ENCODE data around the gene UTS2R. TPM values are rescaled to one million over a fixed set of nuclear protein-coding genes. Genes with fewer than 3 reads are reported as not detected.
"Not testable (repeated sequence)": the region's sequence is repeated elsewhere in the genome, so short reads cannot be mapped to it uniquely, and the experiment has no call there.

Gene UTS2R
- total RNA-seq, 1 experiment from 2014 or later, result not detected

DNA sequence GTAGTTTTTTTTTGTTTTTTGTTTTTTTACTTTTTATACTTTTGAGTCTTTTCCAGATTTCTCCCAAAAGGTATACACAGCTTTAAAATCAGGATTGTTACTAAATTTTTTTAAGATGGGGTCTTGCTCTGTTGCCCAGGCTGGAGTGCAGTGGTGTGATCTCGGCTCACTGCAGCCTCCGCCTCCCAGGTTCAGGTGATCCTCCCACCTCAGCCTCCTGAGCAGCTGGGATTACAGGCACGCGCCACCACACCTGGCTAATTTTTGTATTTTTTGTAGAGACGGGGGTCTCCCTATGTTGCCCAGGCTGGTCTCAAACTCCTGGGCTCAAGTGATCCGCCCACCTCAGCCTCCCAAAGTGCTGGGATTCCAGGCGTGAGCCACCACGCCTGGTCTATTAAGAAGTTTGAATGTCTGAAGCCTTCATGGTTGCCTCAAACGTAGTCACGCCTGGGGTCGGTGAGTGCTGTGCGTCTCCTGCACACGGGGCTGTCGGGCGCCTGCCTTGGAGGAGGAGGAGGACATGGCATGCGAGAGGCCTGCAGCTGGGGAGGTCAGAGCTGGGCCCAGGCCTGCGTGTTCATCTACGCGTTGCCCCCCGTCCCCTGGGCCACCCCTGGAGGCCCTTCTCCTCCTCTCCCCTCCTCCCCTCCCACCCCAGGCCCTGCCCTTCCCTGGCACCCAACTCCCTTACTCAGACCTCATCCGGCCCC is 10.8 kb downstream of the UTS2R start:
- in situ Hi-C loops (cut with HindIII; ENCODE audit: low pct_unique_long_range_greater_than_20kb, low sequenced_read_pairs); DNase-seq (ENCODE audit: low read depth, low spot score): not testable (repeated sequence)

DNA sequence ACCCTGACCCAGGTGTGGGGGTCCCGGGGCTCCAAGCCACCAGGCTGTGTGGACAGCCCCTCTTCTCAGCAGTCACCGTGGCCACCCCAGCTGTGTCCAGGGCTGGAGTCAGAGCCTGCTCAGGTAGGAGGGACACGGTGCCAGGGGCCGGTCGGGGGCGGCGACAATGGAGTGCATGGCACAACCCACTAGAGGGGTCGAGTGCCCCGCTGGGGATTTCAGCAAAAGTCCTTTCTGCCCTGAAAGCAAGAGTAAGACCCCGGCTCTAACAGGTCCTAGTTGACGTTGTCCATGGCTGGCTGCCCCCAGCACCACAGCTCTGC is 11.3 kb downstream of the UTS2R start:
- in situ Hi-C loops (cut with HindIII; ENCODE audit: low pct_unique_long_range_greater_than_20kb, low sequenced_read_pairs), result no loop called here
- DNase-seq (ENCODE audit: low read depth, low spot score), result no peak

DNA sequence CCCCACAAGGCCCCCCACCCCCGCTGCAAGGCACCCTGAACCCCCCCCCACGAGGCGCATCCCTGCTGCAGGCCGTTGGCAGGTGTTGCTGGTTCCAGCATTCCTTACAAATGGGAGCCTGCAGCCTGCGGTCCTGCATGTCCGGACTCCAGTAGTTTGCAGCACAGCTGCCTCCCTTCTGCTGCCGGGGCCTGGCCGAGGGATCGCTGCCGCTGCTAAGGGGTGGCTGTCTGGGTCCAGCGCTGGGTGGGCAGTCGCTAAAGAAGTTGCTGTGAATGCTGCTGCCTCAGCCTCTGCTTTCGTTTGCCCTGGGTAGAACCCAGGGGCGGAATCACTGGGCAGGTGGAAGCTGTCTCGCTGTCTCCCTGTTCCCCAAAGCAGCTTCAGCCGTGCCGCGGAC is 11.8 kb downstream of the UTS2R start:
- in situ Hi-C loops (cut with HindIII; ENCODE audit: low pct_unique_long_range_greater_than_20kb, low sequenced_read_pairs), result no loop called here
- DNase-seq (ENCODE audit: low read depth, low spot score), result no peak

DNA sequence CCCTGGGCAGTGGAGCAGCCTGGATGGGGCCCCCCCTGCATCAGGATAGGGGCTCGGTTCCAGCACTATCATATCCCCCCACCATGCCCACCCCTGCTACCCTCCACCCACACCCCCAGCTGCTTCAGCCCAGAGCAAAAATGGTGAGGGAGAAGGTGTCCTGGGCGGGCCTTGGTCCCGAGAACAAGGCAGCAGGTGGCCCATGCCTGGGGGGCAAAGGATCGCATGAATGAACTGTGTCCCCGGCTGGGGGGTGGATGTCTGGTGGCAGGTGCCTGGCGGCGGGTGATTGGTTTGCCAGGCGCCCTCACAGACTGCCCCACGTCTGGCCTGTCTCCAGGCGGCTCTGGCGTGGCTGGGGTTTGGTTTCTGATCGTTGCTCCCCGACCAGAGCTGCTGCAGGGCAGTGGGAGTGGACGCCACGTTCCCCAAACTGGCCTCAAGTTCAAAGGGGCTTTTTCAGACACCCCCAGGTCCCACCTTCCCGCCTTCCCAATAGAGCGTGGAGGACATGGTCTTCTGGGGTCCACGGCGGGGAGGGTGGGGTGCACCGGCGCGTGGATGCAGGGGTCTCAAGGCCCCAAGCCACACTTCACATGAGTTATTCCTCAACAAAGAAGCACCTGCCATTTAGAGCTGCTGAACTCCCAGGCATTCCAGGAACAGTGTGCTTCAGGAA is 12.6 kb downstream of the UTS2R start:
- in situ Hi-C loops (cut with HindIII; ENCODE audit: low pct_unique_long_range_greater_than_20kb, low sequenced_read_pairs), result no loop called here
- no peak for DNase-seq (ENCODE audit: low read depth, low spot score)

DNA sequence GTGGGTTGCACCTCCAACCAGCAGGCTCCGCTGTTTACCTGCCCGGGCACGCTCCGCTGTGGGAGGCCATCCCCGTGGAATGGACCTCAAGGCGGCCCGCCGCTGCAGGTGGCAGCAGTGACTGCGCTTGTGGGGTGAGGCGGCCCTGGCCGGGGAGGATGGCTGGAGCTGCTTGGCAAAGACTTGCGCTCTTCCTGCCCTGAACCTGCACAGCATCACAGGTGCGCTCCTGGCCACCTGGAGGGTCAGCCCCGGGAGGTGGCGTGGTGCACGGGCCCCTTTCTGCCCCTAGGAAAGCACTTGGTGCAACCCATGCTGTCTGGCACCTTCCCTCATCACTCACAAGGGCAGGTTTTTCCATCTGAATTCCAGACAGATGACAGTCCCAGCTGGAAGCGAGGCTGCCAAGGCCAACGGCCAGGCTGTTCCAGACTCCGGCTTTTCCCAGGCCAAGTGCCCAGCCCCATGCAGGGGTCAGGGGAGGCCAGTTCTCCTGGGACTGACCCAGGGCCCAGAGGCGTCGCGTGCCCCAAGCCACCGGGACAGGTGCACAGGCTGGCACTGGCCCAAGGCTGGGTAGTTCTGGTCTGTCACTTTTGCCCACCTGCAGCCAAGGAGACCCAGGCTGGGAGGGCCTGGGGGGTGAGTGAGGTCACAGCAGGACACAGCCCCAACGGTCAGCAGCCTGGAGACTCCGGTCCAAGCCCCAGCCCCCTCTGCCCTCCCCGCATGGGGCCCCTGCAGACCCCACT is 13.3 kb downstream of the UTS2R start:
- DNase-seq (ENCODE audit: low read depth, low spot score), result no peak
- in situ Hi-C loops (cut with HindIII; ENCODE audit: low pct_unique_long_range_greater_than_20kb, low sequenced_read_pairs), result no loop called here

DNA sequence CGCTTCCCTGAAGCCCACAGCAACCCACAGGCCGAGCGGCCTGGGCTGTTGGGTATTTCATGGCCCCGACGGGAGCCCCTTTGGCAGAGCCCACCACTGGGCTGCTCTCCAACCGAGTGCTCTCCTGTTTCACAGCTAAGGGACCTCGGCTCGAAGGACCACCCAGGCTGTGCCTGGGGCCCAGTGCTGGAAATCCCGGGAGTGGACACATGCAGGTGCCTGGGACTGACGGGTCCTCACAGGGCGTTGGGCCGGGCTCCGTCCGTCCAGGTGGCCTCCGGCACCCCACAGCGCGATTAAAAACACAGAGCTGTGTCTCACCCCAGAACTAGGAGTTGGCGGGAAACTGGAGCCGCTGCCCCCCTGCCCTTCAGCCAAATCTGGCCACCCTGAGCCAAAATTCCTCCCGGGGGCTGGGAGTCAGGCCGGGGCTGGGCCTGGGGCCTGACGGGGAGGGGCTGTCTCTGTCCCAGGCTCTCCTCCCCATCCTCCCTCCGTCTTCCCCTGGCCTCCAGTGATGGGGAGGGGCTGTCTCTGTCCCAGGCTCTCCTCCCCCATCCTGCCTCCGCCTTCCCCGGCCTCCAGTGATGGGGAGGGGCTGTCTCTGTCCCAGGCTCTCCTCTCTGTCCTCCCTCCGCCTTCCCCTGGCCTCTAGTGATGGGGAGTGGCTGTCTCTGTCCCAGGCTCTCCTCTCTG is 14.1 kb downstream of the UTS2R start:
- in situ Hi-C loops (cut with HindIII; ENCODE audit: low pct_unique_long_range_greater_than_20kb, low sequenced_read_pairs), result no loop called here
- no peak for DNase-seq (ENCODE audit: low read depth, low spot score)

DNA sequence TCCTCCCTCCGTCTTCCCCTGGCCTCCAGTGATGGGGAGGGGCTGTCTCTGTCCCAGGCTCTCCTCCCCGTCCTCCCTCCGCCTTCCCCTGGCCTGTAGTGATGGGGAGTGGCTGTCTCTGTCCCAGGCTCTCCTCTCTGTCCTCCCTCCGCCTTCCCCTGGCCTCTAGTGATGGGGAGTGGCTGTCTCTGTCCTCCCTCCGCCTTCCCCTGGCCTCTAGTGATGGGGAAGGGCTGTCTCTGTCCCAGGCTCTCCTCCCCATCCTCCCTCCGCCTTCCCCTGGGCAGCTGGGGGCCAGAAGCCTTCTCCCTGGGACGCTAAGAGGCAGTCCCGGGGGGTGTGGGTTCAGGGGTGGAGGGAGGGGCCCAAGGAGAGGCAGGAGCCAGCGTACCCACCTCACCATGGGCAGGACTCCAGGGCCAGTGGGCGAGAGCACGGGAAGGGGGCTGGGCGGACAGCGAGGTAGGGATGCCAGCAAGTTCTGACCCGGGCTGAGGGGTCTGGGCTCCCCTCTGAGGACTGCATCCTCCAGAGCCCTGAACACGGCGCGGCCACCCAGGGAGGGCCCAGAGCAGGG is 14.8 kb downstream of the UTS2R start:
- DNase-seq (ENCODE audit: low read depth, low spot score), result no peak
- in situ Hi-C loops (cut with HindIII; ENCODE audit: low pct_unique_long_range_greater_than_20kb, low sequenced_read_pairs), result no loop called here

DNA sequence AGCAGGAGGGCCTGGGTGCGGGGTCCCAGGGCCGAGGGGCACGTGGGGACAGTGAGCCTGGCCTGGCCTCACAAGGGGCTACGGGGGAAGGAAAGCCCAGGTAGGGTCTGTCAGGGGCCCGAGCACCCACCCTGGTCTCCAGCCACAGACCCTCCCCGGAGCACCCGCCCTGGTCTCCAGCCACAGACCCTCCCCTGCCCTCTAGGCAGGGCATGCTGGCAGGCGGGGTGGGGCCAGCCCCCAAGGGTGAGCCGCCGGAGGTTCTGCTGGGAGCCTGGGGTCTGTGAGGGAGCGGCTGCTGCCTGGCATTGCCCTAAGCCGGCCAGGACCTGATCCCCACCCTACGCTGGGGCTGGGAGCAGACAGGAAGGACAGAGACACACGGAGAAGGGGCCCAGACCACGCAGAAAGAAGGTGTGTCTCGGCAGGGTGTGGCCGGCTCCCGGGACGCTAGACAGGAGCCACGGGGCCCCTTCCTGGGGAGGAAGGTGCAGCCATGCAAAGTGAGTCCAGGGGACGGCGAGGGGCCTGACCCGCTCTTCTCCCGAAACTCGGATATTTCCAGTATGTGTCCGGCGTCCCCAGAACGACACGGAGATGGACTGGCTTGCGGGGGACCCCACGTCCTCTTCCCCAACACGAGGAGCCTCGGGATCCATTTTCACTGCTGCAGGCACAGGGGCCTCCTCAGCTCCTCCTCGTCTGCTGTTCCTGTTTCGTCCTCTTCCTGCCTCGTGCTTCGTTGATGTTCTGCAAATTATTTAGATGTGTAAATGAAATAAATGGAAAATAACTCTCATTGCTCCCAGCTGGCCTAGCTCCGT is 15.5 kb downstream of the UTS2R start:
- DNase-seq (ENCODE audit: low read depth, low spot score), result no peak
- in situ Hi-C loops (cut with HindIII; ENCODE audit: low pct_unique_long_range_greater_than_20kb, low sequenced_read_pairs), result no loop called here

DNA sequence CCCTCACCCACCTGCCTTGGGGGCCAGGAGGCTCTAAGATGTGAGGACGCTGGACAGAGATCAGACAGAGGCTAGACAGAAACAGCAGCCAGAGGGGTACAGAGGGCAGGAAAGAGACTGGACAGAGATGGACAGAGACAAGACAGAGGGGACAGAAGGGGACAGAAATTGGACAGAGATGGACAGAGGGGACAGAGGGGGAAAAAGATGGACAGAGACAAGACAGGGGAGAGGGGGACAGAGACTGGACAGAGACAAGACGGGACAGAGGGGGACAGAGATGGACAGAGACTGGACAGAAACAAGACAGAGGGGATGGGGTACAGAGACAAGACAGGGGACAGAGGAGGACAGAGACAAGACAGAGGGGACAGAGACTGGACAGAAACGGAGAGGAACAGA is 16.1 kb downstream of the UTS2R start:
- in situ Hi-C loops (cut with HindIII; ENCODE audit: low pct_unique_long_range_greater_than_20kb, low sequenced_read_pairs), result no loop called here

DNA sequence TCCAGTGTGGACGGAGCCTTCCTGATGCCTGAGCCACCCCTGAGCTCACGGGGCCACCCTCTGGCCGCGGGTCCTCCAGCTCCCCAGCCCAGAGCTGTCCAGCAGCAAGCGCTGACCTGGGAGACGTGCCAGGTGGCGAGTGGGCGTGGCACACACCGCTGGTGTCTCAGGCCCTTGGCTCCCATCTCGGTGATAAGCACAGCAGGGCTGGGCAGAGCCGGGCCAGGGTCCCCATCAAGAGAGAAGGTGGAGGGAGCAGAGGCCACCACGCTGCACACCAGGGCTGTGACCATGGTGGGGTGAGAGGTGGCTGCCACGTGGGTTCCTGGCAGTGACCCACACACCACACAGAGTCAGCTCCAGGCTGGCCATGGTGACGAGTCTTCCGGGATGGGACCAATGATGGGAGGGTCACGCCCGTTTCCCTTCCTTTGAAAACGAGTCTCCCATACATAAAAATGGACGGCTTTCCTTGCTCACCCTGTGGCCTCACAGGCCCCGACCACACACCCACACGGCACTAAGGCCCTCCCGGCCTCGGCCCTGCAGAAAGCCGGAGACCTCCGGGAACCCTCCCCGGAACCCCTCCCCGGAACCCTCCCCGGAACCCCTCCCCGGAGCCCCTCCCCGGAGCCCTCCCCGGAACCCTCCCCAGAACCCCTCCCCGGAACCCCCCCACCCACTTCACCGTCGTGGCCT is 16.8 kb downstream of the UTS2R start:
- in situ Hi-C loops (cut with HindIII; ENCODE audit: low pct_unique_long_range_greater_than_20kb, low sequenced_read_pairs), result no loop called here
- no peak for DNase-seq (ENCODE audit: low read depth, low spot score)

More for the DNA sequence above, 16.1 kb downstream of the UTS2R start:
- DNase-seq (ENCODE audit: low read depth, low spot score), result no peak

DNA sequence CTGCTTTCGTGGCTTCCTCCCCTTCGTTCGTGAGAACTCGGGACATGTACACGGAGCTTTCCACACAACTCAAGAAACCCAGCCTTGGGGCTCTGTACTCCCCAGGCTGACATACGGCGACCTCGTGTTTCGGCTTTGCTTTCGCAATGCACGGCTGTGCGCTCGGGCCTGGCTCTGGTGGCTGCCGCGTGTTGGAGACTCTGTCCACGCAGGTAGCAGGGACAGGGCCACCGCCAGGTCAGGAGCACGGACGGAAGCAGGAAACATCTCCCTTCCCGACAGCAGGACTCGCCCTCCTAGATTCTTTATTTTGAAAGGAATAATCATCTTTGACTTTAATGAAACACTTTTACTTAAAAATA is 17.3 kb downstream of the UTS2R start:
- no peak for DNase-seq (ENCODE audit: low read depth, low spot score)
- in situ Hi-C loops (cut with HindIII; ENCODE audit: low pct_unique_long_range_greater_than_20kb, low sequenced_read_pairs), result no loop called here

DNA sequence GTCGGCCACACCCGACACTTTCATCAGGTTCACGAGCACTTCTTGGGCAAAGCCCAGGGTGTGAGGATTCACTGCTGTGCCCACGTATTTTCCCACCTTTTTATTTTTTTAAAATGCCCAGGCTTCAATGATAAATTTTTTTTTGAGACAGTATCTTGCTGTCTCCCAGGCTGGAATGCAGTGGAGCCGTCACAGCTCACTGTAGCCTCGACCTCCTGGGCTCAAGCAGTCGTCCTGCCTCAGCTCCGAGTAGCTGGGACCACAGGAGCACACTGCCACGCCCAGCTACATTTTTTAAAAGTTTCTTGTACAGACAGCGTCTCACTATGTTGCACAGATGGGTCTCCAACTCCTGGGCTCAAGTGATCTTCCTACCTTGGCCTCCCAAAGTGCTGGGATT is 17.8 kb downstream of the UTS2R start:
- in situ Hi-C loops (cut with HindIII; ENCODE audit: low pct_unique_long_range_greater_than_20kb, low sequenced_read_pairs), result no loop called here
- no peak for DNase-seq (ENCODE audit: low read depth, low spot score)

DNA sequence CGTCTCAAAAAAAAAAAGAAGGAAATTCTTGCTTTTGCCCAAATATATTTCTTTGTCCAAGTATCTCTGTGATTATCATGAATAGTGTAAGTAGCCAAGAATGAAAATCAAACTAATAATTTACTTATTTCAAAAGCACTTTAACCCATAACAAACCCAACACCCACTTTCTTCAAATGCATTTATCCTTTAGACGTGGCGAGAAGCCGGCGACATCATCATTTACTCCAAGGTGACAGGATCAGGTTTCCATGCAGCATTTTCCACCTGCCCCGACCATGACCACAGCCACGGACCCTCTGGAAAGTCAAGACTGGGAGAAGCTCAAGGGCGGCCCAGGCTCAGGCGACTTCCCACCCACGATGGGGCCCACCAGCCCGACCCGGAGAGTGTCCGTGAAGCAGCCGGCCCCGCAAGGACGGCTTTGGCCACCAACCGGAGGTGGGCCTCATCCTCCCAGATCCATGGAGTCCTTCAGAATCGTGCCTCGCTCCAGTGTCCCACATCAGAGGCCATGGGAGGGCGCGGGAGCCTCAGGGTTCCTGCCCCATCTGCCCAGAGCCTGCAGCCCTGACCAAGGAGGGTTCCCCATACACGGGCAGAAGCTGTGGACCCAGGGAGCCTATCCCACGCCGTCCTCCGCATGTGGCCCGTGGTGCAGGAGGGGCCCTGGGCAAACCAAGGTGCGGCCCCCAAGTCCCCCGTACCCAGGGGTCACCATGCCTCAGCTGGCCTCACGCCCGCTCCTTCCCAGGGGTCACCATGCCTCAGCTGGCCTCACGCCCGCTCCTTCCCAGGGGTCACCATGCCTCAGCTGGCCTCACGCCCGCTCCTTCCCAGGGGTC is 18.7 kb downstream of the UTS2R start:
- no peak for DNase-seq (ENCODE audit: low read depth, low spot score)
- in situ Hi-C loops (cut with HindIII; ENCODE audit: low pct_unique_long_range_greater_than_20kb, low sequenced_read_pairs), result no loop called here

DNA sequence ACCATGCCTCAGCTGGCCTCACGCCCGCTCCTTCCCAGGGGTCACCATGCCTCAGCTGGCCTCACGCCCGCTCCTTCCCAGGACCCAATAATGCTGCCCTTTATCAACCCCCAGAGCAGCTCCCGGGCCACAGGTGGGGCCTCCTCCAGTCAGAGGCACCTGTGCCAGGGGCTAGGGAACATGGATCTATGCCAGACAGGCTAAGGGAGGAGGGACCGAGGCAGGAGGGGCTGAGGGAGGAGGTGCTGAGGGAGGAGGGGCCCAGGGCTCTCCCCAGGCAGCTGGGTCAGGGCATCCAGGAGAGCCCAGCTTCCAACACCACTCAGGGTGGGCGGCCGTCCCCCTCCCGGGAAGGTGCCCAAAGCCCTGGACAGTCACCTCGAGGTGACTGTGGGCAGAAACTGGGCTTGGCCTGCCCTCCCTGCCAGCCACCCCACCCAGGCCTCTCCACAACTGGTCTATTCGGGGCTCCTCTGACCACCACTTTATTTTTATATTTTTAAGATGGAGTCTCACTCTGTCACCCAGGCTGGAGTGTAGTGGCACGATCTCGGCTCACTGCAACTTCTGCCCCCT is 19.4 kb downstream of the UTS2R start:
- in situ Hi-C loops (cut with HindIII; ENCODE audit: low pct_unique_long_range_greater_than_20kb, low sequenced_read_pairs), result no loop called here
- DNase-seq (ENCODE audit: low read depth, low spot score), result no peak

DNA sequence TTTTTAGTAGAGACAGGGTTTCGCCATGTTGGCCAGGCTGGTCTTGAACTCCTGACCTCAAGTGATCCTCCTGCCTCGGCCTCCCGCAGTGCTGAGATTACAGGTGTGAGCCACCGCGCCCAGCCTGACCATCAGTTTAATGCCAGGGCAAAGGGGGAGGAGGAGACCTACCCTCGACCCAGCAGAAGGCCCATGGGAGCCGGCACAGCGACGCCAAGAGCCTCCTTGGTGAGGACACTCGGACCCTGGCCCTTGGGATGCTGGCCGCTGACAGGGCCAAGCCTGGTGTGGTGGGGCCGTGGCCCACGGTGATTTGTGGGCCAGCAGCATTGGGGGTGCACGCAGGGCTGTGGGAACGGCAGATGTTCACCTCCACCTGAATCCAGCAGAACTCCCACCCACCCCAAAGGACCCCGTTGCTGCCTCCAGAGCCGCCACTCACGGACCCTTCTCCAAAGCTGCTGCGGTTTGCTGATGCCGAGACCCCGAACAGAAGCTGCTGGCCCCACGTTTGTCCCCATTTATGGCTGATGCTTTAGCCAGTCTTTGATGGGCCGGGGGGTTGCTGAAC is 20.0 kb downstream of the UTS2R start:
- in situ Hi-C loops (cut with HindIII; ENCODE audit: low pct_unique_long_range_greater_than_20kb, low sequenced_read_pairs), result no loop called here
- DNase-seq (ENCODE audit: low read depth, low spot score), result no peak

Measured in SK-MEL-5 (cell line).